Measurements from ENCODE around the gene ETS1.

Gene ETS1

GRCh38 chr11:128573638-128574037 is 13.7 kb downstream of the ETS1 start:
- no peak for DNase-seq (ENCODE audit: extremely low read depth, low read depth)
- TF ChIP-seq CTCF (IDR thresholded peaks at IDR 0.05; ENCODE audit: low read depth, low read length, missing control alignments), result no peak
- no peak overlapping the region for H3K4me3 ChIP-seq (replicated peaks; ENCODE audit: low read depth, low read length)

- H3K4me3 ChIP-seq (replicated peaks; ENCODE audit: low read depth, low read length), result no peak overlapping the region
- TF ChIP-seq CTCF (IDR thresholded peaks at IDR 0.05; ENCODE audit: low read depth, low read length, missing control alignments), result no peak
- no peak for DNase-seq (ENCODE audit: extremely low read depth, low read depth)
Observed at GRCh38 chr11:128572965-128573364, 14.4 kb downstream of the ETS1 start.

- no peak for DNase-seq (ENCODE audit: extremely low read depth, low read depth)
- H3K4me3 ChIP-seq (replicated peaks; ENCODE audit: low read depth, low read length), result no peak overlapping the region
- TF ChIP-seq CTCF (IDR thresholded peaks at IDR 0.05; ENCODE audit: low read depth, low read length, missing control alignments), result no peak
Observed at GRCh38 chr11:128570632-128571031, 16.7 kb downstream of the ETS1 start.

GRCh38 chr11:128569291-128569690 is 18.1 kb downstream of the ETS1 start:
- DNase-seq (ENCODE audit: extremely low read depth, low read depth), result no peak
- H3K4me3 ChIP-seq (replicated peaks; ENCODE audit: low read depth, low read length), result no peak overlapping the region
- TF ChIP-seq CTCF (IDR thresholded peaks at IDR 0.05; ENCODE audit: low read depth, low read length, missing control alignments), result no peak

GRCh38 chr11:128568166-128568778 is 19.1 kb downstream of the ETS1 start:
- no peak for TF ChIP-seq CTCF (IDR thresholded peaks at IDR 0.05; ENCODE audit: low read depth, low read length, missing control alignments)
- no peak for DNase-seq (ENCODE audit: extremely low read depth, low read depth)
- no peak overlapping the region for H3K4me3 ChIP-seq (replicated peaks; ENCODE audit: low read depth, low read length)

- DNase-seq (ENCODE audit: extremely low read depth, low read depth), result no peak
- TF ChIP-seq CTCF (IDR thresholded peaks at IDR 0.05; ENCODE audit: low read depth, low read length, missing control alignments), result no peak
- no peak overlapping the region for H3K4me3 ChIP-seq (replicated peaks; ENCODE audit: low read depth, low read length)
Observed at GRCh38 chr11:128567130-128567529, 20.2 kb downstream of the ETS1 start.

GRCh38 chr11:128565881-128566280 is 21.5 kb downstream of the ETS1 start:
- no peak for DNase-seq (ENCODE audit: extremely low read depth, low read depth)
- no peak overlapping the region for H3K4me3 ChIP-seq (replicated peaks; ENCODE audit: low read depth, low read length)
- no peak for TF ChIP-seq CTCF (IDR thresholded peaks at IDR 0.05; ENCODE audit: low read depth, low read length, missing control alignments)

Data from HFF-Myc (cell line).